ENCODE measurements around the gene ANGPTL8.
A peak's percentile ranks its signal among the peaks of the same experiment; 100 is the strongest.

ANGPTL8 gene

DNA sequence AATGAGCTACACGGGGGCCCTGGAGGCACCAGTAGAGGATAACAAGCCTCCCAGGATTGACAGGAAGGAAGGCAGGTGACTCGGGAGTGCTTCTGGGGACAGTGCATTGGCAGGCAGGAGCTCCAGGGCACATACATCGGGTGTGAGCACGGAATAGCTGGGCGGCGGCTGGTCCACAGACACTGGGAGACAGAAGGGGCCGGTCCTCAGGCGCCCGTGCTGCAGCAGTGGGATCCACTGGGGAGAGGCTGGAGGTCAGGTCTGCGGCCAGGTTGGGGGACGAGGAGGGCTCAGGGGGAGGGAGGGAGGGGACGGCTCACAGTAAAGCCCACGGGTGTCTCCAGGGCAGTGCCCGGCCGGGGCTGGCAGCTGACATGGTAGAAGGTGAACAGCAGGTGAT, 2.1 kb upstream of the ANGPTL8 start:
- TF ChIP-seq, protein P1, sequence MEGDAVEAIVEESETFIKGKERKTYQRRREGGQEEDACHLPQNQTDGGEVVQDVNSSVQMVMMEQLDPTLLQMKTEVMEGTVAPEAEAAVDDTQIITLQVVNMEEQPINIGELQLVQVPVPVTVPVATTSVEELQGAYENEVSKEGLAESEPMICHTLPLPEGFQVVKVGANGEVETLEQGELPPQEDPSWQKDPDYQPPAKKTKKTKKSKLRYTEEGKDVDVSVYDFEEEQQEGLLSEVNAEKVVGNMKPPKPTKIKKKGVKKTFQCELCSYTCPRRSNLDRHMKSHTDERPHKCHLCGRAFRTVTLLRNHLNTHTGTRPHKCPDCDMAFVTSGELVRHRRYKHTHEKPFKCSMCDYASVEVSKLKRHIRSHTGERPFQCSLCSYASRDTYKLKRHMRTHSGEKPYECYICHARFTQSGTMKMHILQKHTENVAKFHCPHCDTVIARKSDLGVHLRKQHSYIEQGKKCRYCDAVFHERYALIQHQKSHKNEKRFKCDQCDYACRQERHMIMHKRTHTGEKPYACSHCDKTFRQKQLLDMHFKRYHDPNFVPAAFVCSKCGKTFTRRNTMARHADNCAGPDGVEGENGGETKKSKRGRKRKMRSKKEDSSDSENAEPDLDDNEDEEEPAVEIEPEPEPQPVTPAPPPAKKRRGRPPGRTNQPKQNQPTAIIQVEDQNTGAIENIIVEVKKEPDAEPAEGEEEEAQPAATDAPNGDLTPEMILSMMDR (IDR thresholded peaks at IDR 0.05; ENCODE audit: low read depth, low read length): no peak
- DNase-seq (ENCODE audit: extremely low read depth, low read depth): no peak

DNA sequence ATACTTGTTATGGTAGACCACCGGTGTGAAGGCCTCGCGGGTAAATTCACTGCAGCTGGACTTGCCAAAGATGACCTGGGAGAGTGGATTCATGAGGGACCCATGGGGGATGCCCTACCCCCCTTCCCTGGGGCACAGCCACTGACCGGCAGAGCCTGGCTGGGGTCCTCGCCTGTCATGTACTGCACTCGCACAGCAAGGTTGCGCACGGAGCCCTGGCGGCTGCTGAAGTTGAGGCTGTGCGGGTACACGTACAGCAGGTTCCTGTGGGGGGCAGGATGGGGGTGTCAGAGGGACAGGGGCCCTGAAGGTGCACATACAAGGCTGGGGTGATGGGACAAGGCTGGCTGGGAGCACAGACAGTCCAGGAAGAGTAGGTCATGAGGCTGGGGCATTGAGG, 1.4 kb upstream of the ANGPTL8 start:
- no peak for DNase-seq (ENCODE audit: extremely low read depth, low read depth)
- TF ChIP-seq, protein P1 (IDR thresholded peaks at IDR 0.05; ENCODE audit: low read depth, low read length): no peak

DNA sequence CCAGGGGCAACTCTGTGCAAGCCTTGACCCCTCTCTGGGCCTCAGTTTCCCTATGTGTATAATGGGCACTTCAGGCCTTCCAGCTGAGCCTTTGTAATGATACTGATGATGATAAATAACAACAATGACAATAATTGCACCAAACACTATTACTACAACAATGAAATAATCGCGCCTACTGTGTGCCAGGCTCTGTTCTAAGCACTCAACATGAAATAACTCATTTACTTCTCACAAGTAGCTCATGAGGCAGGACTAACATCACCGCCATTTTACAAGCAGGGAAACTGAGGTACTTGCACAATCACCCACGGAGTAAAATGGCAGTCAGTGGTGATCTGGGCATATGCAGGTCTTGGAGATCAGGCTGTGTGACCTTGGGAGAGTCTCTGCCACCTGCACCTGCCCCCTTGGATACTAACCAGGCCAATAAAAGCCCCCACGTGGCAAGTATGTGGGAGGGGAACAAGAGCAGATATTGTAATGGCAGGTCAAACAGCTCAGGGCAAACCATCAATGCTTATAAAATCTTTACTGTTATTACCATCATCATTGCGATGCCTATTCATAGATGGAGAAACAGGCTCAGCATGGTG, 540 bp upstream of the ANGPTL8 start:
- TF ChIP-seq, protein P1 (IDR thresholded peaks at IDR 0.05; ENCODE audit: low read depth, low read length): no peak

DNA sequence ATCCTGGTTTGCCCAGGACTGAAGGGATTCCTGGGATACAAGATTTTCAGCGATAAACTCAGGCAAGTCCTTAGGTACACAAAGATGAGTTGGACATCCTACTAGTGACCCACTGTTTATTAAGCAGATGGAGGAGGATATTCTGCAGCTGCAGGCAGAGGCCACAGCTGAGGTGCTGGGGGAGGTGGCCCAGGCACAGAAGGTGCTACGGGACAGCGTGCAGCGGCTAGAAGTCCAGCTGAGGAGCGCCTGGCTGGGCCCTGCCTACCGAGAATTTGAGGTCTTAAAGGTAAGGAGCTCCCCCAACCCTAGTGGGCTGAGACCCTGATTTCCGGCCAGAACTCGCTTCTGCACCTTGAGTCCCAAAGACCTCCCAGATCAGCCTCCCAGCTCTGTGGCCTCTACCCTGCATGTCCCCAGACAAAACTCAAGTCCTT, 607 bp downstream of the ANGPTL8 start:
- TF ChIP-seq, protein P1 (IDR thresholded peaks at IDR 0.05; ENCODE audit: low read depth, low read length): no peak
- no peak for DNase-seq (ENCODE audit: extremely low read depth, low read depth)

More for the DNA sequence above, 540 bp upstream of the ANGPTL8 start:
- DNase-seq (ENCODE audit: extremely low read depth, low read depth): no peak

DNA sequence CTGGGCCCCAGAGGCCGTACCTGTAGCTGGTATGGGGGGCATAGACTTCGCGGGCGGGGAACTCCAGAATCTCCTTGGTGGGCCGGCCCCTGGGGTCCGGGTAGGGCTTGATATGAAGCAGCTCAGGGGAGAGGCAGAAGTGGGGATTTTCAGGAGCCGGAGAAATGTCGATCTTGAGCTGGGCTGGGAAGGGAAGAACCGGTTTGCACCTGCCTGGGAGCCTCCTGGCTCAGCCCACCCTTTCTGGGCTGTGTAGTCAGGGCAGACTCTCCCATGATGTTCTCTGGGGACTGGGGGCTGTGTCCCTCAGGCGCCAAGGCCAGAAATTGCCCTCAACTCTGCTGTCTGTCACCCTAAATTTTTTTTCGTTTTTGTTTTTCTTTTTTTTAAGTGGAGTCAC, 2.6 kb downstream of the ANGPTL8 start:
- TF ChIP-seq, protein P1 (IDR thresholded peaks at IDR 0.05; ENCODE audit: low read depth, low read length): no peak
- DNase-seq (ENCODE audit: extremely low read depth, low read depth): no peak

DNA sequence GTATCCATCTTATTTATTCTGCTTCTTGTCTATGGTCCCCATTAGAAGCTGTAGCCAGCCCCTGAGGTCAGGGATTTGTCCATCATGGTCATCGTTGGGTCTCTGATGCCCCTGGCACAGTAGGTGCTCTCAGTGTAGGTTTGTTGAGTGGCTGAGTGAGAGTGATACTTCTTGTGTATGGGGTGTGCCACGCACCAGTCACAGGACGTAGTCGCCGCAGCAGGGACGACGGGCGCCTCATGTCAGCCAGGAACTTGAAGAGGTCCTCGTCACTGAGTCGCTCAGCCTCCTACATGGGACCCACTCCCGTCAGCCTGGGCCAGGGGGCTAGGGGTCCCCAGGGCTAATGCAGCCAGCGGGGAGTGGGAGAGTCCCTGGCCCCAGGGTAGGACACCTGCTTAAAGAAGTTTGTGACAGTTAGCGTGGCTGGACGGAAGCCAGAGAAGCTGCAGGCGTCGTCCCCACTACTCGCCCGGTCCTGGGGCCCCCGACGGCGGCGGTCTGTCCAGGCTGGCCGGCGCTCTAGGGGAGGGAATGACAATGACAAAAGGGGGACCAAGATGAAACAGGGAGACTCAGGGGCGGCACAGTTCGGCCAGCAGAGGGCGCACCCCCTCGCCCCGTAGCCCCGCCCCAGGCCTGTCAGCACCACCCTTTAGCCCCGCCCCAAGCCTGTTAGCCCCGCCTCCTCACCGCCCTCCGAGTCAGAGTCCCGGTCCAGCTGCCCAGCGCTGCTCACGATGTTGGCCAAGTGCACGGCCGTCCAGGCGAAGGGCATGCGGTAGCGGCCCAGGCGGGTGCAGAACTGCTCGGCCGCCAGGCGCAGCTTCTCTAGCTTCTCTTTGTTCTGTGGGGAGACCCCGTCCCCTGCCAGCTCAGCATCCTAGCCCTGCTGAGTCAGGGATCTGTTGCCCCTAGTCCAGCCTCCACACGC, 3.7 kb downstream of the ANGPTL8 start:
- DNase-seq (ENCODE audit: extremely low read depth, low read depth): peak; percentile 51
- TF ChIP-seq, protein P1 (IDR thresholded peaks at IDR 0.05; ENCODE audit: low read depth, low read length): peak; percentile 68

DNA sequence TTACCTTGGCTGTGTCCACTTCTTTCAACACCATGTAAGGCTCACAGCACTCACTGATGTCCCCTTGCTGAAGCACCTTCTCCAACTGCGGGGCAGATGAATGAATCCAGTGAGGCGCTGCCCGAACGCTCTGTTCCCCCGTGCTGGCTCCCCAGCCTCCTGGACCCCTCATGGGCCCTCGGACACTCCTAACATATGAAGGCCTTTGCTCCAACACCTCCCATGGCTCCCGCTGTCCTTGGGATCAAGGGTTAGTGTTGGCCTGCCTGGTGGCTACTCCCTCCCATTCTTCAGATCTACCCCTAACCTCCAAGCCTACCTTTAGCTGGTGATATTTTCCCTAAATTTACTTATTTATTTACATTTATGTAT, 4.4 kb downstream of the ANGPTL8 start:
- no peak for DNase-seq (ENCODE audit: extremely low read depth, low read depth)

More for the DNA sequence above, 4.4 kb downstream of the ANGPTL8 start:
- TF ChIP-seq, protein P1 (IDR thresholded peaks at IDR 0.05; ENCODE audit: low read depth, low read length): no peak

All from AG09319 (cell line).